HepG2 (cell line): ENCODE data around the gene RAB5A. TPM values are rescaled to one million over a fixed set of nuclear protein-coding genes. Genes with fewer than 3 reads are reported as not detected.

ENCODE experiments used
- DMAP1 ChIP-seq: IDR thresholded peaks from 2 replicates; pipeline ENCODE4 v1.6.1; 2016
- DNMT1 ChIP-seq: sonication (generic); formaldehyde crosslinking; IDR thresholded peaks from 2 replicates; pipeline ENCODE4 v1.5.1; 2020; ENCODE audit warnings: mild to moderate bottlenecking, missing genetic modification reagents
- DR1 ChIP-seq: sonication (generic); formaldehyde crosslinking; IDR thresholded peaks from 2 replicates; pipeline ENCODE4 v1.8.0; 2021; ENCODE audit warnings: mild to moderate bottlenecking, missing genetic modification reagents, inconsistent platforms
- ELF1 ChIP-seq: sonication (generic); formaldehyde crosslinking; IDR thresholded peaks from 2 replicates; pipeline ENCODE4 v1.4.0; 2020; ENCODE audit warnings: missing genetic modification reagents
- FOXJ3 ChIP-seq: sonication (generic); formaldehyde crosslinking; IDR thresholded peaks from 2 replicates; pipeline ENCODE4 v1.4.0; 2020; ENCODE audit warnings: missing genetic modification reagents, mild to moderate bottlenecking, borderline replicate concordance
- FOXK1 ChIP-seq: sonication (generic); formaldehyde crosslinking; IDR thresholded peaks from 2 replicates; pipeline ENCODE4 v1.4.0; 2020; ENCODE audit warnings: low read depth, missing genetic modification reagents, borderline replicate concordance
- HNRNPH1 ChIP-seq: fragments of 200-400 bp; formaldehyde crosslinking; optimal IDR thresholded peaks from 2 replicates; pipeline ENCODE3; 2017; ENCODE audit warnings: mild to moderate bottlenecking, low read depth, low read length
- KDM1A ChIP-seq: IDR thresholded peaks from 2 replicates; pipeline ENCODE4 v1.6.1; 2016; ENCODE audit warnings: missing compliant biosample characterization
- NBN ChIP-seq: fragments of 450-650 bp; conservative IDR thresholded peaks from 2 replicates; pipeline ENCODE4 v1.6.1; 2017
- NCOR1 ChIP-seq: fragments of 200-600 bp; sonication (generic); IDR thresholded peaks from 2 replicates; pipeline ENCODE4 v1.7.0; 2017; ENCODE audit warnings: antibody characterized with exemption, low read length, borderline replicate concordance
- RBAK ChIP-seq: sonication (generic); formaldehyde crosslinking; IDR thresholded peaks from 2 replicates; pipeline ENCODE4 v1.5.1; 2020; ENCODE audit warnings: mild to moderate bottlenecking, missing genetic modification reagents
- SP2 ChIP-seq: sonication (generic); formaldehyde crosslinking; IDR thresholded peaks from 2 replicates; pipeline ENCODE4 v1.5.1; 2020; ENCODE audit warnings: mild to moderate bottlenecking, missing genetic modification reagents
- SPEN ChIP-seq: sonication (generic); formaldehyde crosslinking; IDR thresholded peaks from 2 replicates; pipeline ENCODE4 v1.5.1; 2020; ENCODE audit warnings: low read depth, mild to moderate bottlenecking, missing genetic modification reagents
- SUZ12 ChIP-seq: fragments of 150-350 bp; IDR thresholded peaks from 2 replicates; pipeline ENCODE4 v1.6.1; 2014; ENCODE audit warnings: low read depth, low read length
- TBL1XR1 ChIP-seq: fragments of 150-350 bp; IDR thresholded peaks from 2 replicates; pipeline ENCODE4 v1.6.1; 2014; ENCODE audit warnings: borderline replicate concordance, low read length; ENCODE audit not compliant: partially characterized antibody
- ZBTB8A ChIP-seq: sonication (generic); formaldehyde crosslinking; IDR thresholded peaks from 2 replicates; pipeline ENCODE4 v1.4.0; 2020; ENCODE audit warnings: mild to moderate bottlenecking, low read depth, missing genetic modification reagents, borderline replicate concordance
- ZNF121 ChIP-seq: sonication (generic); formaldehyde crosslinking; IDR thresholded peaks from 2 replicates; pipeline ENCODE4 v1.5.0; 2020; ENCODE audit warnings: mild to moderate bottlenecking, missing genetic modification reagents
- ZNF251 ChIP-seq: sonication (generic); formaldehyde crosslinking; IDR thresholded peaks from 2 replicates; pipeline ENCODE4 v1.9.0; 2021; ENCODE audit warnings: mild to moderate bottlenecking, missing genetic modification reagents
- ZNF367 ChIP-seq: sonication (generic); formaldehyde crosslinking; IDR thresholded peaks from 2 replicates; pipeline ENCODE4 v1.4.0; 2020; ENCODE audit warnings: missing genetic modification reagents, borderline replicate concordance
- ZNF768 ChIP-seq: sonication (generic); formaldehyde crosslinking; IDR thresholded peaks from 2 replicates; pipeline ENCODE4 v1.4.0; 2020; ENCODE audit warnings: missing genetic modification reagents
- ZNF788 ChIP-seq: sonication (generic); formaldehyde crosslinking; IDR thresholded peaks from 2 replicates; pipeline ENCODE4 v1.5.0; 2020; ENCODE audit warnings: mild to moderate bottlenecking, missing genetic modification reagents, borderline replicate concordance
- polyA plus RNA-seq, 8 experiments: library from polyadenylated mRNA; depleted of rRNA in 3 of 8; stranded (reverse) in 7 of 8; unstranded in 1 of 8; fragments of >200 nt; fragmentation: Illumina TruSeq in 4 of 8; extraction: Trizol in 4 of 8; gene quantifications; 2 replicates each; pipeline versions ENCODE4 v1.2.1 to v1.2.3, GENCODE V29; 2011 to 2016; ENCODE audit warnings: low read depth in 4 of 8, missing spikeins in 1 of 8, mixed read lengths in 1 of 8; ENCODE audit not compliant: insufficient read depth in 1 of 8
- total RNA-seq, 5 experiments: library from RNA; depleted of rRNA; stranded (reverse); fragments of >200 nt; fragmentation: Illumina TruSeq; extraction: Trizol; gene quantifications; 2 replicates each; pipeline ENCODE4 v1.2.3, GENCODE V29; 2016; ENCODE audit warnings: low read depth in 1 of 5
- TF ChIP-seq, protein P1 (sequence below): IDR thresholded peaks from 2 replicates; pipeline ENCODE4 v1.6.1; 2016; ENCODE audit warnings: low read depth, borderline replicate concordance
- TF ChIP-seq, protein P2 (sequence below): sonication (generic); formaldehyde crosslinking; conservative IDR thresholded peaks from 2 replicates; pipeline ENCODE4 v1.4.0; 2020; ENCODE audit warnings: missing genetic modification reagents
- TF ChIP-seq, protein P3 (sequence below): sonication (generic); formaldehyde crosslinking; IDR thresholded peaks from 2 replicates; pipeline ENCODE4 v1.5.1; 2020; ENCODE audit warnings: mild to moderate bottlenecking, missing genetic modification reagents
- TF ChIP-seq, protein P4 (sequence below): sonication (generic); formaldehyde crosslinking; IDR thresholded peaks from 2 replicates; pipeline ENCODE4 v1.5.0; 2020; ENCODE audit warnings: mild to moderate bottlenecking, missing genetic modification reagents

RAB5A gene
- total and polyA plus RNA-seq, 2 of the 13 experiments (the other 11 are each of a cell fraction or from before 2014, with no cell fraction given), result 16.0 to 27.1 TPM

DNA sequence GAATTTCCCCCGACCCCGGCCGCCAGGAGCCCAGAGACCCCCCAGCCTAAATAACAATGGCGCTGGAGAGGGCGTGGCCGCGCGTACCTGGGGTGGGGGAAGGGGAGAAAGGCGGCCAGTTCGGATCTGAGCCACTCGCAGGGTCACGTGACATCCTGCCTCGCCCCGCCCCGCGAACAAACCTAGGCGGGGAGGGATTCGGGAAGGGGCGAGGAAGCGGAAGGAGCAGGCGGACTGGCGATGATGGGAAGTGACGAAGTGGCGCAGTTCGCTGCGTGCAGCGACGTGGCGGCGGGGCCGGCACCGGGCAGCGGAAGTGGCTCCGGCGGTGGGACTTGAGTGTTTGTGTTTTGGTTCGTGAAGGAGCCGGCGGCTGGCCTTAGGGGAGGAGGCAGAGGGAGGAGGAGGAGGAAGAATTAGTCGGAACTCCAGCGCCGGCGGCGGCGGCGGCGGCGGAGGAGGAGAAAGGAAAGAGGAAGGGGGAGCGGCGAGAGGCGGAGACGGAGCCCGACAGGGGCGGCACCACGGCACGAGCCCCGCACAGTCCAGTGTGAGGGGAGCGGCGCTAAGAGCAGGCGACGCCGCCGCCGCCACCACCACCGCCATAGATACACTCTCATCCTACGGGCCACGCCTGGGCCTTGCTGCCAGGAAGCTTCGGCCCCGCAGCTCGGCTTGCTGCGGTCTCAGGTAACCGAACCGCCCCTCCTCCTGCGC is at the start of gene RAB5A (continued):
- peak; percentile 75 for TF ChIP-seq SP2 (CRISPR knock-in tag)
- TF ChIP-seq, protein P1, sequence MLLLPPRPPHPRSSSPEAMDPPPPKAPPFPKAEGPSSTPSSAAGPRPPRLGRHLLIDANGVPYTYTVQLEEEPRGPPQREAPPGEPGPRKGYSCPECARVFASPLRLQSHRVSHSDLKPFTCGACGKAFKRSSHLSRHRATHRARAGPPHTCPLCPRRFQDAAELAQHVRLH (CRISPR knock-in tag), result peak; percentile 95
- peak; percentile 52 for TF ChIP-seq TBL1XR1
- peak; percentile 41 for TF ChIP-seq FOXK1 (CRISPR knock-in tag)
- peak; percentile 81 for TF ChIP-seq SPEN (CRISPR knock-in tag)
- TF ChIP-seq NBN, result no peak
- TF ChIP-seq ZNF367 (CRISPR knock-in tag), result no peak
- TF ChIP-seq HNRNPH1, result no peak
- TF ChIP-seq ZBTB8A (CRISPR knock-in tag), result no peak
- TF ChIP-seq DR1 (CRISPR knock-in tag), result peak; percentile 47; the same call in 1 of the 2 replicates
- TF ChIP-seq ZNF788, result peak; percentile 71
- no peak for TF ChIP-seq KDM1A
- TF ChIP-seq NCOR1, result no peak; the same call in 1 of the 2 replicates
- no peak for TF ChIP-seq SUZ12
- 0 out of 2 replicates have a peak, but pooled peaks have one; percentile 29 for TF ChIP-seq FOXJ3 (CRISPR knock-in tag)
- TF ChIP-seq ELF1 (CRISPR knock-in tag), result peak; percentile 94
- no peak for TF ChIP-seq RBAK (CRISPR knock-in tag)
- TF ChIP-seq, protein P2, sequence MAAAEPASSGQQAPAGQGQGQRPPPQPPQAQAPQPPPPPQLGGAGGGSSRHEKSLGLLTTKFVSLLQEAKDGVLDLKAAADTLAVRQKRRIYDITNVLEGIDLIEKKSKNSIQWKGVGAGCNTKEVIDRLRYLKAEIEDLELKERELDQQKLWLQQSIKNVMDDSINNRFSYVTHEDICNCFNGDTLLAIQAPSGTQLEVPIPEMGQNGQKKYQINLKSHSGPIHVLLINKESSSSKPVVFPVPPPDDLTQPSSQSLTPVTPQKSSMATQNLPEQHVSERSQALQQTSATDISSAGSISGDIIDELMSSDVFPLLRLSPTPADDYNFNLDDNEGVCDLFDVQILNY (CRISPR knock-in tag), result peak; percentile 65; the same call in 1 of the 2 replicates
- TF ChIP-seq, protein P3, sequence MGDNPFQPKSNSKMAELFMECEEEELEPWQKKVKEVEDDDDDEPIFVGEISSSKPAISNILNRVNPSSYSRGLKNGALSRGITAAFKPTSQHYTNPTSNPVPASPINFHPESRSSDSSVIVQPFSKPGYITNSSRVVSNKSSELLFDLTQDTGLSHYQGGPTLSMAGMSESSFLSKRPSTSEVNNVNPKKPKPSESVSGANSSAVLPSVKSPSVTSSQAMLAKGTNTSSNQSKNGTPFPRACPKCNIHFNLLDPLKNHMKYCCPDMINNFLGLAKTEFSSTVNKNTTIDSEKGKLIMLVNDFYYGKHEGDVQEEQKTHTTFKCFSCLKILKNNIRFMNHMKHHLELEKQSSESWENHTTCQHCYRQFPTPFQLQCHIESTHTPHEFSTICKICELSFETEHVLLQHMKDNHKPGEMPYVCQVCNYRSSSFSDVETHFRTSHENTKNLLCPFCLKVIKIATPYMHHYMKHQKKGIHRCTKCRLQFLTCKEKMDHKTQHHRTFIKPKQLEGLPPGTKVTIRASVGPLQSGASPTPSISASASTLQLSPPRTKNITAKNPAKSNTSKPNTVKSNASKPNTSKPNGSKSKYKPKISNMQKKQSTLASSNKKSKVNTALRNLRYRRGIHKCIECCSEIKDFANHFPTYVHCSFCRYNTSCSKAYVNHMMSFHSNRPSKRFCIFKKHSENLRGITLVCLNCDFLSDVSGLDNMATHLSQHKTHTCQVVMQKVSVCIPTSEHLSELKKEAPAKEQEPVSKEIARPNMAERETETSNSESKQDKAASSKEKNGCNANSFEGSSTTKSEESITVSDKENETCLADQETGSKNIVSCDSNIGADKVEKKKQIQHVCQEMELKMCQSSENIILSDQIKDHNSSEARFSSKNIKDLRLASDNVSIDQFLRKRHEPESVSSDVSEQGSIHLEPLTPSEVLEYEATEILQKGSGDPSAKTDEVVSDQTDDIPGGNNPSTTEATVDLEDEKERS, result no peak
- TF ChIP-seq ZNF251 (CRISPR knock-in tag), result no peak
- TF ChIP-seq ZNF121 (CRISPR knock-in tag), result no peak
- no peak for TF ChIP-seq DNMT1
- TF ChIP-seq DMAP1, result peak; percentile 90
- TF ChIP-seq ZNF768, result peak; percentile 19; the same call in 1 of the 2 replicates
- TF ChIP-seq, protein P4, sequence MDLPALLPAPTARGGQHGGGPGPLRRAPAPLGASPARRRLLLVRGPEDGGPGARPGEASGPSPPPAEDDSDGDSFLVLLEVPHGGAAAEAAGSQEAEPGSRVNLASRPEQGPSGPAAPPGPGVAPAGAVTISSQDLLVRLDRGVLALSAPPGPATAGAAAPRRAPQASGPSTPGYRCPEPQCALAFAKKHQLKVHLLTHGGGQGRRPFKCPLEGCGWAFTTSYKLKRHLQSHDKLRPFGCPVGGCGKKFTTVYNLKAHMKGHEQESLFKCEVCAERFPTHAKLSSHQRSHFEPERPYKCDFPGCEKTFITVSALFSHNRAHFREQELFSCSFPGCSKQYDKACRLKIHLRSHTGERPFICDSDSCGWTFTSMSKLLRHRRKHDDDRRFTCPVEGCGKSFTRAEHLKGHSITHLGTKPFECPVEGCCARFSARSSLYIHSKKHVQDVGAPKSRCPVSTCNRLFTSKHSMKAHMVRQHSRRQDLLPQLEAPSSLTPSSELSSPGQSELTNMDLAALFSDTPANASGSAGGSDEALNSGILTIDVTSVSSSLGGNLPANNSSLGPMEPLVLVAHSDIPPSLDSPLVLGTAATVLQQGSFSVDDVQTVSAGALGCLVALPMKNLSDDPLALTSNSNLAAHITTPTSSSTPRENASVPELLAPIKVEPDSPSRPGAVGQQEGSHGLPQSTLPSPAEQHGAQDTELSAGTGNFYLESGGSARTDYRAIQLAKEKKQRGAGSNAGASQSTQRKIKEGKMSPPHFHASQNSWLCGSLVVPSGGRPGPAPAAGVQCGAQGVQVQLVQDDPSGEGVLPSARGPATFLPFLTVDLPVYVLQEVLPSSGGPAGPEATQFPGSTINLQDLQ (CRISPR knock-in tag), result peak; percentile 77; the same call in 1 of the 2 replicates
